ENCODE data around the gene HOXB2.

Gene HOXB2

DNA sequence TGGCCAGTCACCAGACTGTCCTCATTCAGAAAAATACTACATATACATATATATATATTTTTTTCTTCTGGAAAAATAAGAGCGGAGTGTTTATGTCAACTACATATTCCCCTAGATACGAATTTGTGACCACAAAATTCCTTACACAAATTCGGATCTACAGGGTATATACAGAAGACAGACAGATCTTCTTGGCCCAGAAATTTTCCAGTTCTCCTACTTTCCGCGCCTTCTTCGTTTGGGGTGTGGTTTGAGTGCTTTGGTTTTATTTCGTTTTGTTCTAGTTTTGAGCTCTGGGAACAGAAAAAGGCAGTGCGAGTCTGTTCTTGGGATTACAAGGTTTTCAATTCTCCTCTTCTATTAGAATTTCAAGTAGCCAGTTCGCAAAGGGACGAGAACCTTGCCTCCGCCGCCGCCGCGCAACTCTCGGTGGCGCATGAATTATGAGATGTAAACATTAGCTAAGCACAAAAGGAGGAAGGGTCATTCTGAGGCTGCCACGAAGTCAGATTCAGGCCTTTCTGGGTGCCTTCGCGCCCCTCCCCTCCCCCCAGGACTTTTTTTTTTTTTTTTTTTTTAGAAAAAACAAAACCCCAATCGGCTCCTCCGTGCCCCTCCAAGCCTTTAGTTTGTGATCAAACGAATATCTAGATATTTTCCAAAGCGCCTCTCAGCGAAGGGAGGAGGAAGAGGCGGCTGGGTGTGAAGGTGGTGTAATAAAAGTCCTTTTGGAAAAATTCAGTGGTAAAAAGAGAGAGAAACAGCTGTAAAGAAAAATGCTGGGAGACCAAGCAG, 35.0 kb upstream of the HOXB2 start:
- Histone ChIP-seq H3K14ac (ENCODE audit: low read length) (no peak overlapping the region), H3K36me3 (replicated peaks in 1 of 2; ENCODE audit: control insufficient read depth in 2 of 2, insufficient read depth in 2 of 2, low read length in 2 of 2) (no peaks in the 10 kb centered on the region), H3K9ac (ENCODE audit: low read depth, low read length, poor library complexity) (no peak overlapping the region), H4K8ac (ENCODE audit: low read depth, low read length) (no peak overlapping the region), H2AFZ (ENCODE audit: low read length) (no peak overlapping the region), H2BK120ac (ENCODE audit: low read depth, low read length) (no peak overlapping the region), H3K4me2 (ENCODE audit: insufficient read depth, low read length, poor library complexity, severe bottlenecking) (no peak overlapping the region), H3K27me3 (ENCODE audit: control insufficient read depth in 3 of 3, insufficient read depth in 3 of 3, low read depth in 1 of 3, low read length in 3 of 3) (peaks cover 74 to 99% (median 97%) of the 10 kb centered on the region in 3 experiments), H3K9me3 (replicated peaks in 1 of 2; ENCODE audit: control insufficient read depth in 2 of 2, insufficient read depth in 1 of 2, low read depth in 1 of 2, low read length in 2 of 2) (peaks cover 0 to 4% of the 10 kb centered on the region in 2 donors), H3K4ac (ENCODE audit: low read length) (no peak overlapping the region), H4K91ac (ENCODE audit: low read depth, low read length, poor library complexity) (no peak overlapping the region), H2BK5ac (ENCODE audit: low read length) (no peak overlapping the region), H3K4me3 (ENCODE audit: low read length in 2 of 2) (no peak overlapping the region), H3K27ac (replicated peaks; ENCODE audit: low read length) (no peak overlapping the region), H2BK15ac (ENCODE audit: low read length) (no peak overlapping the region), H3K4me1 (ENCODE audit: control insufficient read depth in 2 of 2, insufficient read depth in 1 of 2, low read depth in 1 of 2, low read length in 2 of 2) (no peaks in the 10 kb centered on the region), H3K18ac (ENCODE audit: low read length) (no peak overlapping the region), H2AK5ac (ENCODE audit: low read depth, low read length) (no peak overlapping the region), H3K23ac (ENCODE audit: low read depth, low read length, poor library complexity) (no peak overlapping the region), H3K79me1 (ENCODE audit: low read depth, low read length) (peaks cover 1% of the 10 kb centered on the region), H2BK12ac (ENCODE audit: low read length) (no peak overlapping the region)
- no peak for DNase-seq (ENCODE audit: low spot score)
- WGBS, 2 donors (ENCODE audit: extremely low coverage in 2 of 2, insufficient read length in 2 of 2, insufficient replicate concordance in 1 of 2), result no CpG with 5 or more reads among the region's 26 CpGs

DNA sequence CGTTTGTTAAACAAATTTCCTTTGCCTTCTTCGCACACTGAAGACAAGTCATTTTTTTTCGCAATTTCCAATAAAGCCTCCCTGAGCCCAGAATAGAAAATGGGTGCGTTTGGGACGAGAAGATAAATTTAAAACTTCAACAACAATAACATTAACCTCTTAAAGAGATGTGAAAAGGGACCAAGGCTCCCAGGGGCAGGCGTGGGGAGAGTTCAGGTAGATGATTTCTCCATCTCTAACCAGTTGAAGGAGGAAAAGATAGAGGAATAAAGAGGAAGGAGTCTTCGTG, 34.5 kb upstream of the HOXB2 start:
- Histone ChIP-seq H3K4me1 (ENCODE audit: control insufficient read depth in 2 of 2, insufficient read depth in 1 of 2, low read depth in 1 of 2, low read length in 2 of 2) (no peaks in the 10 kb centered on the region), H3K18ac (ENCODE audit: low read length) (no peak overlapping the region), H2AFZ (ENCODE audit: low read length) (no peak overlapping the region), H3K9ac (ENCODE audit: low read depth, low read length, poor library complexity) (no peak overlapping the region), H3K79me1 (ENCODE audit: low read depth, low read length) (peaks cover 1% of the 10 kb centered on the region), H2BK12ac (ENCODE audit: low read length) (no peak overlapping the region), H2BK120ac (ENCODE audit: low read depth, low read length) (no peak overlapping the region), H2BK15ac (ENCODE audit: low read length) (no peak overlapping the region), H3K4me2 (ENCODE audit: insufficient read depth, low read length, poor library complexity, severe bottlenecking) (no peak overlapping the region), H4K91ac (ENCODE audit: low read depth, low read length, poor library complexity) (no peak overlapping the region), H3K36me3 (replicated peaks in 1 of 2; ENCODE audit: control insufficient read depth in 2 of 2, insufficient read depth in 2 of 2, low read length in 2 of 2) (no peaks in the 10 kb centered on the region), H2BK5ac (ENCODE audit: low read length) (no peak overlapping the region), H3K4ac (ENCODE audit: low read length) (no peak overlapping the region), H4K8ac (ENCODE audit: low read depth, low read length) (no peak overlapping the region), H3K23ac (ENCODE audit: low read depth, low read length, poor library complexity) (no peak overlapping the region), H3K27me3 (ENCODE audit: control insufficient read depth in 3 of 3, insufficient read depth in 3 of 3, low read depth in 1 of 3, low read length in 3 of 3) (peaks cover 74 to 99% (median 97%) of the 10 kb centered on the region in 3 experiments), H2AK5ac (ENCODE audit: low read depth, low read length) (no peak overlapping the region), H3K4me3 (ENCODE audit: low read length in 2 of 2) (no peak overlapping the region), H3K9me3 (replicated peaks in 1 of 2; ENCODE audit: control insufficient read depth in 2 of 2, insufficient read depth in 1 of 2, low read depth in 1 of 2, low read length in 2 of 2) (peaks cover 0 to 4% of the 10 kb centered on the region in 2 donors), H3K14ac (ENCODE audit: low read length) (no peak overlapping the region), H3K27ac (replicated peaks; ENCODE audit: low read length) (no peak overlapping the region)
- no CpG with 5 or more reads among the region's 7 CpGs for WGBS, 2 donors (ENCODE audit: extremely low coverage in 2 of 2, insufficient read length in 2 of 2, insufficient replicate concordance in 1 of 2)
- no peak for DNase-seq (ENCODE audit: low spot score)

- peak overlapping the region; percentile 85 for H2AFZ ChIP-seq (ENCODE audit: low read length)
These were observed 33.9 kb upstream of the HOXB2 start for GRCh38 chr17:48578616-48579470.

More at GRCh38 chr17:48578616-48579470, 33.9 kb upstream of the HOXB2 start:
- Histone ChIP-seq H3K18ac (ENCODE audit: low read length) (no peak overlapping the region), H3K4me1 (ENCODE audit: control insufficient read depth in 2 of 2, insufficient read depth in 1 of 2, low read depth in 1 of 2, low read length in 2 of 2) (no peaks in the 10 kb centered on the region), H3K9me3 (replicated peaks in 1 of 2; ENCODE audit: control insufficient read depth in 2 of 2, insufficient read depth in 1 of 2, low read depth in 1 of 2, low read length in 2 of 2) (peaks cover 0 to 2% of the 10 kb centered on the region in 2 donors), H2AK5ac (ENCODE audit: low read depth, low read length) (no peak overlapping the region), H3K27ac (replicated peaks; ENCODE audit: low read length) (no peak overlapping the region), H3K27me3 (ENCODE audit: control insufficient read depth in 3 of 3, insufficient read depth in 3 of 3, low read depth in 1 of 3, low read length in 3 of 3) (peaks cover 75 to 98% (median 97%) of the 10 kb centered on the region in 3 experiments), H3K9ac (ENCODE audit: low read depth, low read length, poor library complexity) (no peak overlapping the region), H3K4me3 (ENCODE audit: low read length in 2 of 2) (peak overlapping the region; percentile 17 to 33), H3K4ac (ENCODE audit: low read length) (no peak overlapping the region), H2BK12ac (ENCODE audit: low read length) (no peak overlapping the region), H2BK120ac (ENCODE audit: low read depth, low read length) (no peak overlapping the region), H3K23ac (ENCODE audit: low read depth, low read length, poor library complexity) (peak overlapping the region; percentile 49), H3K79me1 (ENCODE audit: low read depth, low read length) (peaks cover 1% of the 10 kb centered on the region), H2BK15ac (ENCODE audit: low read length) (no peak overlapping the region), H3K14ac (ENCODE audit: low read length) (no peak overlapping the region), H3K4me2 (ENCODE audit: insufficient read depth, low read length, poor library complexity, severe bottlenecking) (no peak overlapping the region), H2BK5ac (ENCODE audit: low read length) (no peak overlapping the region), H4K91ac (ENCODE audit: low read depth, low read length, poor library complexity) (no peak overlapping the region), H3K36me3 (replicated peaks in 1 of 2; ENCODE audit: control insufficient read depth in 2 of 2, insufficient read depth in 2 of 2, low read length in 2 of 2) (no peaks in the 10 kb centered on the region), H4K8ac (ENCODE audit: low read depth, low read length) (no peak overlapping the region)
- WGBS, 2 donors (ENCODE audit: extremely low coverage in 2 of 2, insufficient read length in 2 of 2, insufficient replicate concordance in 1 of 2), result no CpG with 5 or more reads among the region's 43 CpGs
- DNase-seq (ENCODE audit: low spot score), result no peak

Data from neuronal stem cell (in vitro differentiated cells).